Activated B cell treated with CpG ODN at 0.5 μM for 24 hours (primary cell): Measurements from ENCODE around the gene HDAC9. TPM values are rescaled to one million over a fixed set of nuclear protein-coding genes. Genes with fewer than 3 reads are reported as not detected.

Experiments used
- ATAC-seq: fragments of 200-7000 bp; cut with Tn5 transposase; one replicate; pipeline ENCODE4 v1.10.0; 2021; ENCODE audit warnings: low read depth, mild to moderate bottlenecking, moderate library complexity
- CTCF ChIA-PET: fragments of 350-600 bp; sonication (Branson Sonifier 250); formaldehyde crosslinking; loops from one replicate; lab custom pipeline; 2021; ENCODE audit warnings: antibody characterized with exemption; lab: Charles Lee
- POLR2A ChIA-PET: fragments of 350-600 bp; sonication (Branson Sonifier 250); formaldehyde crosslinking; loops from one replicate; lab custom pipeline; 2021; ENCODE audit warnings: antibody characterized with exemption; lab: Charles Lee
- DNase-seq: peaks from one replicate; pipeline ENCODE4 v3.0.0; 2022
- H3K27ac Mint-ChIP-seq: one replicate; pipeline ENCODE4 v1.8.0; 2020; ENCODE audit warnings: mixed read lengths
- H3K27me3 Mint-ChIP-seq: one replicate; pipeline ENCODE4 v1.8.0; 2021; ENCODE audit warnings: mixed read lengths
- H3K36me3 Mint-ChIP-seq: one replicate; pipeline ENCODE4 v1.8.0; 2021; ENCODE audit warnings: low read depth, mixed read lengths
- H3K4me1 Mint-ChIP-seq: one replicate; pipeline ENCODE4 v1.8.0; 2021; ENCODE audit warnings: mixed read lengths
- H3K4me3 Mint-ChIP-seq: one replicate; pipeline ENCODE4 v1.8.0; 2020; ENCODE audit warnings: mild to moderate bottlenecking, mixed read lengths
- H3K9me3 Mint-ChIP-seq: one replicate; pipeline ENCODE4 v1.8.0; 2020; ENCODE audit warnings: mixed read lengths
- intact Hi-C: fragments of 100-400 bp; cut with micrococcal nuclease; formaldehyde crosslinking; loops from one replicate; pipeline ENCODE4 v1.15.1; 2024
- total RNA-seq: library from RNA; stranded (reverse); gene quantifications from 2 replicates; pipeline ENCODE4 v1.2.3, GENCODE V29; 2022
- TF ChIP-seq, protein P1 (sequence below): fragments of 200-600 bp; IDR thresholded peaks from one replicate; pipeline ENCODE4 v1.8.0; 2022; ENCODE audit warnings: antibody characterized with exemption, mild to moderate bottlenecking

HDAC9 gene
- total RNA-seq, 1 donor from 2014 or later: 149 TPM

DNA sequence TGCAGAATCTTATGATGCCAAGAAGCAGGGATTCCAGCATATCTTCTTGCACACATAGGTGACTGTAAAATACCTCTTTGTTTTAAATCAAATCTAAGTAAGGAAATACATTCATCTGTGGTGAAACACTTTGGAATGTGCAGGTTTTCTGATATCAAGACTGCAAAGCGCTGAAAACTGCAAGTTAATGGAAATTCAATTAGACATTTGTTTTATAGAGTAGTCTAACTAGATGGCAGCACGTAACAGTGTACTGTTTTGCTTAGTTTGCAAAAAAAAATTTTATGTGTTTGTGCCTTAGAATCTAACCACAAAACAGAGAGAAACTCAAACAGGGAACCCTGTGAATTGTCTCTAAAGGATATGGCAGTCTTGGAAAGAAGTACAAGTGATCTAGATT, 259.2 kb downstream of the HDAC9 start:
- no peak overlapping the region for H3K27ac Mint-ChIP-seq
- H3K4me1 Mint-ChIP-seq: no peaks in the 10 kb centered on the region
- POLR2A ChIA-PET: no interaction called here
- no peaks in the 10 kb centered on the region for H3K27me3 Mint-ChIP-seq
- TF ChIP-seq, protein P1, sequence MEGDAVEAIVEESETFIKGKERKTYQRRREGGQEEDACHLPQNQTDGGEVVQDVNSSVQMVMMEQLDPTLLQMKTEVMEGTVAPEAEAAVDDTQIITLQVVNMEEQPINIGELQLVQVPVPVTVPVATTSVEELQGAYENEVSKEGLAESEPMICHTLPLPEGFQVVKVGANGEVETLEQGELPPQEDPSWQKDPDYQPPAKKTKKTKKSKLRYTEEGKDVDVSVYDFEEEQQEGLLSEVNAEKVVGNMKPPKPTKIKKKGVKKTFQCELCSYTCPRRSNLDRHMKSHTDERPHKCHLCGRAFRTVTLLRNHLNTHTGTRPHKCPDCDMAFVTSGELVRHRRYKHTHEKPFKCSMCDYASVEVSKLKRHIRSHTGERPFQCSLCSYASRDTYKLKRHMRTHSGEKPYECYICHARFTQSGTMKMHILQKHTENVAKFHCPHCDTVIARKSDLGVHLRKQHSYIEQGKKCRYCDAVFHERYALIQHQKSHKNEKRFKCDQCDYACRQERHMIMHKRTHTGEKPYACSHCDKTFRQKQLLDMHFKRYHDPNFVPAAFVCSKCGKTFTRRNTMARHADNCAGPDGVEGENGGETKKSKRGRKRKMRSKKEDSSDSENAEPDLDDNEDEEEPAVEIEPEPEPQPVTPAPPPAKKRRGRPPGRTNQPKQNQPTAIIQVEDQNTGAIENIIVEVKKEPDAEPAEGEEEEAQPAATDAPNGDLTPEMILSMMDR: no peak
- no peak overlapping the region for H3K4me3 Mint-ChIP-seq
- no peak for ATAC-seq
- DNase-seq: no peak
- intact Hi-C loops: no loop called here
- peaks cover 4% of the 10 kb centered on the region for H3K36me3 Mint-ChIP-seq
- no peaks in the 10 kb centered on the region for H3K9me3 Mint-ChIP-seq
- CTCF ChIA-PET: no interaction called here

DNA sequence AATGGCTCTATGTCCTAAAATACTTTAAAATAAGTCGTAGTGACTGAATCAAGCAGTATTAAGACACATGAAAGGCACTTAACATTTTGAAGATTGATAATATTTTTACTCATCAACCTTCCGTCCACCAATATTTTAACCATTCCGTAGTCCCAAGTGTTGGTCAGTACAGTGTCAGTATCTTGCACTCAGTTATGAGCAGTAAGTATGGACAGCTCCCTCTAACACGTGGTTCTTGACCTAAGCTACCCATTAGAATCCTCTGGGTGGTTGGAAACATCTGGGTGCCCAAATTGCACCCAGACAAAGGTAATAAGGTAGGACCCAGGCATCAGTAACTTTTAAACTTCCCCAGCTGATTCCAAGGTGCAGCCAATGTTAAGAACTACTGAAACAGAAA, 260.2 kb downstream of the HDAC9 start:
- intact Hi-C loops: no loop called here
- no peak for DNase-seq
- Mint-ChIP-seq H3K4me1 (no peaks in the 10 kb centered on the region), H3K27me3 (no peaks in the 10 kb centered on the region), H3K36me3 (peaks cover 2% of the 10 kb centered on the region), H3K9me3 (no peaks in the 10 kb centered on the region), H3K27ac (no peak overlapping the region), H3K4me3 (no peak overlapping the region)
- POLR2A ChIA-PET: no interaction called here
- CTCF ChIA-PET: no interaction called here
- ATAC-seq: no peak
- TF ChIP-seq, protein P1: no peak

DNA sequence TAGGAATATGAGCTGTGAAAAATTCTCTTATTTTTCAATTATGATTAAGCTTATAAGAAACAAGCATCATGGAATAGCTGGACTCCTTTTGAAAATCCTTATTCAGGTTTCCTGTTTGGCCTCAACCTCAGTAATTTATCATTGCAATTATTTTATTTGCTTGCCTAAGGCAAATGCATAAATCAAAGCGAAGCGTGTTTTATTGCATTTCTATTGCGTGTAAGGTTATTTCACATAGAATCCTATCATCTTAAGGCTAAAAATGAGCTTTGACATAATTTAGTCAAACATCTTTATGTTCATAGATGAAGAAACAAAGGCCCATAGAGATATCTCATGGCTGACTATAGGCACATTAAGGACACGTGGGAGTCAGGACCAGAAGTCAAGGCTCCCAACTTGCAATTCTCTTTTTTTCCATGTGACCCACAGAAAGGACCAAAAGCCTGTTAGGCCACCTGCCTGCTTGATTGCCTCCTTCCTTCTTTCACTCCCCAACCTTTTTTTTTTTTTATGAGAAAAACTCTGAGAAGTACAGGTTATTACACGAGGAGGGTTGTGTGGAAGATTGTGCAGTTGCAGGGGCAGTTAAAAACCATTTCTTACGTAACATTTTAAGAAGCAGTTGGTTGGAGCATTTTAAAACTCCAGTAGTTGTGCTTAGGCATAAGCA, 261.0 kb downstream of the HDAC9 start:
- CTCF ChIA-PET: no interaction called here
- POLR2A ChIA-PET: no interaction called here
- H3K9me3 Mint-ChIP-seq: no peaks in the 10 kb centered on the region
- H3K4me1 Mint-ChIP-seq: no peaks in the 10 kb centered on the region
- ATAC-seq: no peak
- no peaks in the 10 kb centered on the region for H3K27me3 Mint-ChIP-seq
- TF ChIP-seq, protein P1: no peak
- no peak overlapping the region for H3K4me3 Mint-ChIP-seq
- no peak overlapping the region for H3K27ac Mint-ChIP-seq
- intact Hi-C loops: no loop called here
- H3K36me3 Mint-ChIP-seq: peaks cover 1% of the 10 kb centered on the region
- DNase-seq: no peak

DNA sequence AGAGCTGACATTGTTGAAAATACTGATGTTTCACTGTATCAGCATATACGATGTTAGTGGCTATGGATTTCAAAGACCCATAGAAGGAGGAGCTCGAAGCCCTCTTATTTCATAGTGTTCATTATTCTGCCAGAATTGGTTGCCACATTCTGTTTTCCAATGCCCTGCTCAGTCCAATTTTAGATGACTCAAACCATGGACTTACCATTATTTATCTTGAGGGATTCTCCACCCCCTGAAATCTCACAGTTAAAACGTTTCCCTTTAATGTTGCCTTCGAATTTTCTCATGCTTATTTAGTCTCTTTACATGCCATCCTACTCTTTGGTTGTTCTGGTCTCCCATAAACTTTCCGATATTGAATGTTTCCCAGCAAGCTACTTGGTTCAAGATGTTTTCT, 264.5 kb downstream of the HDAC9 start:
- Mint-ChIP-seq H3K27ac (no peak overlapping the region), H3K4me1 (no peaks in the 10 kb centered on the region), H3K9me3 (no peaks in the 10 kb centered on the region), H3K27me3 (no peaks in the 10 kb centered on the region), H3K36me3 (peaks cover 1% of the 10 kb centered on the region), H3K4me3 (no peak overlapping the region)
- intact Hi-C loops: no loop called here
- DNase-seq: no peak
- TF ChIP-seq, protein P1: no peak
- CTCF ChIA-PET: no interaction called here
- POLR2A ChIA-PET: no interaction called here
- ATAC-seq: no peak

DNA sequence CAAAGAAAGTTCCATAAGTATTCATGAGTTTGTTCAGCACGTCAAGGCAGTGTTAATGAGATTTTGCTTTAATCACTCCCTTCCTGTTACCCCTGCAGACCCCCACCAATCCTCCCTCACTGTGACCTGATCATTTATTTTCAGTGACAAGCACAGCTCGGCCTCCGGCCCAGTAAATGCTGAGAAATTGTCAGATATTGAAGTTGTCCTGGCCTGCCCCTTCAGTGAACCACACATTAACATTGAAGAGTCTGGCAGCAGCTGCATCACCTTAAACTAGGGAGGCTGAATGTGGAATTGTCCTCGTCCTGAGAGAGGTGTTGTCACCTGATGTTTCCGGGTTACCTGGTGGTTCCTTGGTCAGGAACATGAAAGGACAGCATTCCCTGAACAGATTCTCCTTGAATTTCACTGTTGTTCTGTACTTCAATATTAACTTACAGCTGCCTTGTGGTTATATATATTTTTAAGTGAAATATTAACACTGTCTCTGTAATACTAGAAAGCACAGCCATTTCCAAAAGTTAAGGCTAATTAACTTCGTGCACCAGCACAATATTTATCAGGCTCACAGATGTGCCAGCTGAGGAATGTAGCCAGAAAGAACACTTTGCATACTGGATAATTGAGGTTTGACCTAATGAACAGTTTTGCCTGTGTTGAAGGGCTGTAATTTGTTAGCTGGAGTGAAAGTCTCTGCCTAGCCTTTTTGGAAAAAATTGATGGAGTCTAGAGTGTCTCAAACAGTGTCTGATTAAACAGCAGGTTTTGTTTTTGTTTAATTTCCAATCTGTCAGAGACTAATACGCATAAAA, 265.3 kb downstream of the HDAC9 start:
- no peak overlapping the region for H3K27ac Mint-ChIP-seq
- no peaks in the 10 kb centered on the region for H3K9me3 Mint-ChIP-seq
- ChIA-PET POLR2A (no interaction called here), CTCF (no interaction called here)
- DNase-seq: no peak
- H3K36me3 Mint-ChIP-seq: peaks cover 1% of the 10 kb centered on the region
- H3K4me3 Mint-ChIP-seq: no peak overlapping the region
- TF ChIP-seq, protein P1: no peak
- no peaks in the 10 kb centered on the region for H3K4me1 Mint-ChIP-seq
- ATAC-seq: no peak
- no peaks in the 10 kb centered on the region for H3K27me3 Mint-ChIP-seq
- intact Hi-C loops: no loop called here
